ENCODE data around the gene R3HDML. TPM values are rescaled to one million over a fixed set of nuclear protein-coding genes. Genes with fewer than 3 reads are reported as not detected.

Gene R3HDML
- total and polyA plus RNA-seq, 10 of the 15 experiments (the other 5 are each of a cell fraction or from before 2014, with no cell fraction given): not detected

GRCh38 chr20:44291754-44292153, 45.1 kb upstream of the R3HDML start:
- Histone ChIP-seq H2AFZ (ENCODE audit: control insufficient read depth, low read depth, low read length) (no peak overlapping the region), H3K27me3 (replicated peaks in 1 of 2; ENCODE audit: control insufficient read depth in 2 of 2, insufficient read depth in 2 of 2, low read length in 1 of 2) (no peaks in the 10 kb centered on the region), H3K4me3 (no peak overlapping the region), H3K79me2 (ENCODE audit: control insufficient read depth, insufficient read depth, low read length) (no peaks in the 10 kb centered on the region), H4K20me1 (ENCODE audit: control insufficient read depth, insufficient read depth) (no peaks in the 10 kb centered on the region), H3K36me3 (ENCODE audit: control insufficient read depth in 2 of 2, insufficient read depth in 2 of 2, low read length in 1 of 2) (no peaks in the 10 kb centered on the region), H3K9ac (ENCODE audit: control insufficient read depth, insufficient read depth, low read length) (no peak overlapping the region), H3K4me1 (ENCODE audit: control insufficient read depth, insufficient read depth, low read length) (no peaks in the 10 kb centered on the region), H3K4me2 (ENCODE audit: control insufficient read depth, insufficient read depth) (no peak overlapping the region), H3K9me3 (replicated peaks; ENCODE audit: control insufficient read depth, insufficient read depth, low read length) (no peaks in the 10 kb centered on the region; the same call in 2 of the 3 replicates), H3K27ac (ENCODE audit: control insufficient read depth, insufficient read depth) (no peak overlapping the region)
- ATAC-seq (no peak), DNase-seq (ENCODE audit: low read depth, low spot score) (no peak), FAIRE-seq (no peak)
- ChIA-PET RAD21 (ENCODE audit: unreplicated experiment) (no interaction called here), CTCF (no interaction called here), POLR2A (no interaction called here), SMC1A (ENCODE audit: uncharacterized antibody, unreplicated experiment) (no interaction called here)
- no TSS peak for BruUV-seq (replicated peaks)
- WGBS (ENCODE audit: insufficient coverage, insufficient replicate concordance, low lambda C conversion rate, missing lambda C conversion rate): 46% methylated on average over 7 of the region's 7 CpGs
- TF ChIP-seq POLR2A (IDR thresholded peaks at IDR 0.05; ENCODE audit: low read depth, low read length) (no peak), BMI1 (IDR thresholded peaks at IDR 0.05; ENCODE audit: borderline replicate concordance) (no peak)
- in situ Hi-C loops (cut with MboI) (no loop called here), intact Hi-C loops (cut with micrococcal nuclease; ENCODE audit: unreplicated experiment) (no loop called here)

- intact Hi-C loops (cut with micrococcal nuclease; ENCODE audit: unreplicated experiment) (no loop called here), in situ Hi-C loops (cut with MboI) (no loop called here)
- Histone ChIP-seq H3K4me1 (ENCODE audit: control insufficient read depth, insufficient read depth, low read length) (no peaks in the 10 kb centered on the region), H3K79me2 (ENCODE audit: control insufficient read depth, insufficient read depth, low read length) (no peaks in the 10 kb centered on the region), H2AFZ (ENCODE audit: control insufficient read depth, low read depth, low read length) (no peak overlapping the region), H3K9me3 (replicated peaks; ENCODE audit: control insufficient read depth, insufficient read depth, low read length) (no peaks in the 10 kb centered on the region), H3K27ac (ENCODE audit: control insufficient read depth, insufficient read depth) (no peak overlapping the region), H4K20me1 (ENCODE audit: control insufficient read depth, insufficient read depth) (no peaks in the 10 kb centered on the region), H3K4me2 (ENCODE audit: control insufficient read depth, insufficient read depth) (no peak overlapping the region), H3K27me3 (replicated peaks in 1 of 2; ENCODE audit: control insufficient read depth in 2 of 2, insufficient read depth in 2 of 2, low read length in 1 of 2) (no peaks in the 10 kb centered on the region), H3K9ac (ENCODE audit: control insufficient read depth, insufficient read depth, low read length) (no peak overlapping the region), H3K4me3 (no peak overlapping the region), H3K36me3 (ENCODE audit: control insufficient read depth in 2 of 2, insufficient read depth in 2 of 2, low read length in 1 of 2) (no peaks in the 10 kb centered on the region)
- ChIA-PET POLR2A (no interaction called here), CTCF (no interaction called here), SMC1A (ENCODE audit: uncharacterized antibody, unreplicated experiment) (interaction anchor here (0.6 kb wide), 1 partner anchor 36 kb away, joined by 3 read pairs; no protein-coding TSS in a partner anchor), RAD21 (ENCODE audit: unreplicated experiment) (no interaction called here)
- no peak for DNase-seq (ENCODE audit: low read depth, low spot score)
- ATAC-seq: no peak
- BruUV-seq (replicated peaks): no TSS peak
- no peak for FAIRE-seq
- WGBS (ENCODE audit: insufficient coverage, insufficient replicate concordance, low lambda C conversion rate, missing lambda C conversion rate): 52% methylated on average over 7 of the region's 7 CpGs
- TF ChIP-seq SIX5 (IDR thresholded peaks at IDR 0.05; ENCODE audit: low read depth, low read length, severe bottlenecking): no peak
- TF ChIP-seq ESRRA (IDR thresholded peaks at IDR 0.05; ENCODE audit: low read length): no peak
- no peak for TF ChIP-seq ZZZ3 (IDR thresholded peaks at IDR 0.05; ENCODE audit: control insufficient read depth, insufficient read length, low read depth)
- no peak for TF ChIP-seq CUX1 (IDR thresholded peaks at IDR 0.05; ENCODE audit: insufficient replicate concordance, low read depth, low read length)
- no peak for TF ChIP-seq SKIL (IDR thresholded peaks at IDR 0.05; ENCODE audit: low read depth, poor library complexity, severe bottlenecking)
- TF ChIP-seq DPF2 (IDR thresholded peaks at IDR 0.05): no peak
- no peak for TF ChIP-seq RELB (IDR thresholded peaks at IDR 0.05; ENCODE audit: low read depth)
Observed at GRCh38 chr20:44296011-44296410, 40.8 kb upstream of the R3HDML start.
